ENCODE results near the gene ZNF235.

Gene ZNF235

GRCh38 chr19:44306283-44306682, 1.5 kb upstream of the ZNF235 start:
- FAIRE-seq (no peak), DNase-seq (ENCODE audit: insufficient read length, low spot score) (no peak)
- TF ChIP-seq TAF1 (IDR thresholded peaks at IDR 0.05; ENCODE audit: low read depth, low read length) (no peak), POLR2A (IDR thresholded peaks at IDR 0.05; ENCODE audit: low read depth, low read length) (no peak), SPI1 (IDR thresholded peaks at IDR 0.05; ENCODE audit: low read depth, low read length) (no peak), PAX5 (IDR thresholded peaks at IDR 0.05; ENCODE audit: insufficient read depth, low read length, severe bottlenecking) (no peak)

- FAIRE-seq, result no peak
- DNase-seq (ENCODE audit: insufficient read length, low spot score), result no peak
- TF ChIP-seq POU2F2 (IDR thresholded peaks at IDR 0.05; ENCODE audit: low read depth, low read length), result no peak
- TF ChIP-seq SPI1 (IDR thresholded peaks at IDR 0.05; ENCODE audit: low read depth, low read length), result no peak
- TF ChIP-seq TAF1 (IDR thresholded peaks at IDR 0.05; ENCODE audit: low read depth, low read length), result no peak
- TF ChIP-seq POLR2AphosphoS5 (IDR thresholded peaks at IDR 0.05; ENCODE audit: low read depth, low read length), result no peak
- no peak for TF ChIP-seq PAX5 (IDR thresholded peaks at IDR 0.05; ENCODE audit: insufficient read depth, low read length, severe bottlenecking)
- TF ChIP-seq POLR2A (IDR thresholded peaks at IDR 0.05; ENCODE audit: low read depth, low read length), result no peak
These were observed 632 bp upstream of the ZNF235 start for GRCh38 chr19:44305457-44305856.

GRCh38 chr19:44303976-44304568, 753 bp downstream of the ZNF235 start:
- TF ChIP-seq POLR2AphosphoS5 (IDR thresholded peaks at IDR 0.05; ENCODE audit: low read depth, low read length) (no peak), SPI1 (IDR thresholded peaks at IDR 0.05; ENCODE audit: low read depth, low read length) (no peak), TAF1 (IDR thresholded peaks at IDR 0.05; ENCODE audit: low read depth, low read length) (no peak), POLR2A (IDR thresholded peaks at IDR 0.05; ENCODE audit: low read depth, low read length) (no peak), PAX5 (IDR thresholded peaks at IDR 0.05; ENCODE audit: insufficient read depth, low read length, severe bottlenecking) (no peak), POU2F2 (IDR thresholded peaks at IDR 0.05; ENCODE audit: low read depth, low read length) (no peak)
- FAIRE-seq (no peak), DNase-seq (ENCODE audit: insufficient read length, low spot score) (no peak)

- DNase-seq (ENCODE audit: insufficient read length, low spot score) (no peak), FAIRE-seq (no peak)
- TF ChIP-seq SPI1 (IDR thresholded peaks at IDR 0.05; ENCODE audit: low read depth, low read length), result no peak
- no peak for TF ChIP-seq TAF1 (IDR thresholded peaks at IDR 0.05; ENCODE audit: low read depth, low read length)
These were observed 1.5 kb downstream of the ZNF235 start for GRCh38 chr19:44303320-44303719.

GRCh38 chr19:44284968-44285367, 19.9 kb downstream of the ZNF235 start:
- TF ChIP-seq POLR2A (IDR thresholded peaks at IDR 0.05; ENCODE audit: low read depth, low read length) (no peak), PAX5 (IDR thresholded peaks at IDR 0.05; ENCODE audit: insufficient read depth, low read length, severe bottlenecking) (no peak), TAF1 (IDR thresholded peaks at IDR 0.05; ENCODE audit: low read depth, low read length) (no peak), SPI1 (IDR thresholded peaks at IDR 0.05; ENCODE audit: low read depth, low read length) (no peak), POLR2AphosphoS5 (IDR thresholded peaks at IDR 0.05; ENCODE audit: low read depth, low read length) (no peak), POU2F2 (IDR thresholded peaks at IDR 0.05; ENCODE audit: low read depth, low read length) (no peak)
- FAIRE-seq, result no peak
- no peak for DNase-seq (ENCODE audit: insufficient read length, low spot score)

GRCh38 chr19:44282846-44283245, 22.0 kb downstream of the ZNF235 start:
- DNase-seq (ENCODE audit: insufficient read length, low spot score) (no peak), FAIRE-seq (no peak)
- no peak for TF ChIP-seq SPI1 (IDR thresholded peaks at IDR 0.05; ENCODE audit: low read depth, low read length)
- no peak for TF ChIP-seq POLR2A (IDR thresholded peaks at IDR 0.05; ENCODE audit: low read depth, low read length)
- TF ChIP-seq POU2F2 (IDR thresholded peaks at IDR 0.05; ENCODE audit: low read depth, low read length), result no peak
- no peak for TF ChIP-seq TAF1 (IDR thresholded peaks at IDR 0.05; ENCODE audit: low read depth, low read length)
- TF ChIP-seq PAX5 (IDR thresholded peaks at IDR 0.05; ENCODE audit: insufficient read depth, low read length, severe bottlenecking), result no peak
- no peak for TF ChIP-seq POLR2AphosphoS5 (IDR thresholded peaks at IDR 0.05; ENCODE audit: low read depth, low read length)

GRCh38 chr19:44280916-44281315, 23.9 kb downstream of the ZNF235 start:
- DNase-seq (ENCODE audit: insufficient read length, low spot score) (no peak), FAIRE-seq (no peak)

GRCh38 chr19:44278181-44278690, 26.6 kb downstream of the ZNF235 start:
- FAIRE-seq, result no peak
- DNase-seq (ENCODE audit: insufficient read length, low spot score), result no peak
- TF ChIP-seq SPI1 (IDR thresholded peaks at IDR 0.05; ENCODE audit: low read depth, low read length) (no peak), POLR2A (IDR thresholded peaks at IDR 0.05; ENCODE audit: low read depth, low read length) (no peak), PAX5 (IDR thresholded peaks at IDR 0.05; ENCODE audit: insufficient read depth, low read length, severe bottlenecking) (no peak), POLR2AphosphoS5 (IDR thresholded peaks at IDR 0.05; ENCODE audit: low read depth, low read length) (no peak), POU2F2 (IDR thresholded peaks at IDR 0.05; ENCODE audit: low read depth, low read length) (no peak), TAF1 (IDR thresholded peaks at IDR 0.05; ENCODE audit: low read depth, low read length) (no peak)

More at GRCh38 chr19:44280916-44281315, 23.9 kb downstream of the ZNF235 start:
- TF ChIP-seq POU2F2 (IDR thresholded peaks at IDR 0.05; ENCODE audit: low read depth, low read length) (no peak), POLR2A (IDR thresholded peaks at IDR 0.05; ENCODE audit: low read depth, low read length) (no peak), SPI1 (IDR thresholded peaks at IDR 0.05; ENCODE audit: low read depth, low read length) (no peak), TAF1 (IDR thresholded peaks at IDR 0.05; ENCODE audit: low read depth, low read length) (no peak), PAX5 (IDR thresholded peaks at IDR 0.05; ENCODE audit: insufficient read depth, low read length, severe bottlenecking) (no peak), POLR2AphosphoS5 (IDR thresholded peaks at IDR 0.05; ENCODE audit: low read depth, low read length) (no peak)

GRCh38 chr19:44277331-44277730, 27.5 kb downstream of the ZNF235 start:
- no peak for DNase-seq (ENCODE audit: insufficient read length, low spot score)
- no peak for FAIRE-seq
- TF ChIP-seq SPI1 (IDR thresholded peaks at IDR 0.05; ENCODE audit: low read depth, low read length) (no peak), PAX5 (IDR thresholded peaks at IDR 0.05; ENCODE audit: insufficient read depth, low read length, severe bottlenecking) (no peak), TAF1 (IDR thresholded peaks at IDR 0.05; ENCODE audit: low read depth, low read length) (no peak), POLR2A (IDR thresholded peaks at IDR 0.05; ENCODE audit: low read depth, low read length) (no peak), POLR2AphosphoS5 (IDR thresholded peaks at IDR 0.05; ENCODE audit: low read depth, low read length) (no peak), POU2F2 (IDR thresholded peaks at IDR 0.05; ENCODE audit: low read depth, low read length) (no peak)
